ENCODE measurements around the gene MELK.
"Not testable (repeated sequence)": the region's sequence is repeated elsewhere in the genome, so short reads cannot be mapped to it uniquely, and the experiment has no call there.

The MELK gene

GRCh38 chr9:36572515-36573418 lies at the start of gene MELK:
TSS of gene MELK (plus strand) at chr9:36572895. CDS start at chr9:36581682, 8,787 bp downstream.
- no peak for DNase-seq (ENCODE audit: low read depth)

- DNase-seq (ENCODE audit: low read depth) = no peak
Observed at GRCh38 chr9:36530224-36530623, 42.5 kb upstream of the MELK start.

- no peak for DNase-seq (ENCODE audit: low read depth)
Observed at GRCh38 chr9:36532353-36532752, 40.3 kb upstream of the MELK start.

GRCh38 chr9:36533726-36534125 lies 39.0 kb upstream of the MELK start:
- DNase-seq (ENCODE audit: low read depth) = not testable (repeated sequence)

- DNase-seq (ENCODE audit: low read depth) = no peak
Observed at GRCh38 chr9:36535107-36535506, 37.6 kb upstream of the MELK start.

GRCh38 chr9:36537861-36538260 lies 34.8 kb upstream of the MELK start:
- no peak for DNase-seq (ENCODE audit: low read depth)

- DNase-seq (ENCODE audit: low read depth) = no peak
Observed at GRCh38 chr9:36542355-36542754, 30.3 kb upstream of the MELK start.

- peak; percentile 71 for DNase-seq (ENCODE audit: low read depth)
Observed at GRCh38 chr9:36543916-36544315, 28.8 kb upstream of the MELK start.

GRCh38 chr9:36547598-36547997 lies 25.1 kb upstream of the MELK start:
- DNase-seq (ENCODE audit: low read depth) = no peak

- no peak for DNase-seq (ENCODE audit: low read depth)
Observed at GRCh38 chr9:36548454-36548853, 24.2 kb upstream of the MELK start.

GRCh38 chr9:36550135-36550534 lies 22.6 kb upstream of the MELK start:
- no peak for DNase-seq (ENCODE audit: low read depth)

- DNase-seq (ENCODE audit: low read depth) = not testable (repeated sequence)
Observed at GRCh38 chr9:36550631-36551098, 22.0 kb upstream of the MELK start.

- peak; percentile 59 for DNase-seq (ENCODE audit: low read depth)
Observed at GRCh38 chr9:36551129-36551528, 21.6 kb upstream of the MELK start.

- DNase-seq (ENCODE audit: low read depth) = no peak
Observed at GRCh38 chr9:36551910-36552309, 20.8 kb upstream of the MELK start.

- DNase-seq (ENCODE audit: low read depth) = no peak
Observed at GRCh38 chr9:36559036-36559695, 13.5 kb upstream of the MELK start.

- DNase-seq (ENCODE audit: low read depth) = no peak
Observed at GRCh38 chr9:36560771-36561170, 11.9 kb upstream of the MELK start.

- not testable (repeated sequence) for DNase-seq (ENCODE audit: low read depth)
Observed at GRCh38 chr9:36562801-36563200, 9.9 kb upstream of the MELK start.

GRCh38 chr9:36566813-36567221 lies 5.9 kb upstream of the MELK start:
- peak; percentile 45 for DNase-seq (ENCODE audit: low read depth)

- DNase-seq (ENCODE audit: low read depth) = not testable (repeated sequence)
Observed at GRCh38 chr9:36568681-36569080, 4.0 kb upstream of the MELK start.

- no peak for DNase-seq (ENCODE audit: low read depth)
Observed at GRCh38 chr9:36571333-36571732, 1.4 kb upstream of the MELK start.

- not testable (repeated sequence) for DNase-seq (ENCODE audit: low read depth)
Observed at GRCh38 chr9:36574045-36574444, 1.4 kb downstream of the MELK start.

GRCh38 chr9:36575411-36575882 lies 2.8 kb downstream of the MELK start:
- DNase-seq (ENCODE audit: low read depth) = no peak

- no peak for DNase-seq (ENCODE audit: low read depth)
Observed at GRCh38 chr9:36576866-36577265, 4.2 kb downstream of the MELK start.

All from GM04503 (cell line).